HEK293 (cell line): Measurements from ENCODE around the gene NMB.

Experiments
- CTCF ChIA-PET: fragments of 350-600 bp; formaldehyde crosslinking; extraction: SDS; loops from one replicate; lab custom pipeline; 2021; ENCODE audit warnings: antibody characterized with exemption; lab: Yijun Ruan, JAX
- POLR2A ChIA-PET: fragments of 300-600 bp; formaldehyde crosslinking; extraction: SDS; loops from one replicate; lab custom pipeline; 2020; ENCODE audit warnings: antibody characterized with exemption, inconsistent platforms; lab: Yijun Ruan, JAX
- H3K27ac ChIP-seq: fragments of 200-500 bp; sonication (Bioruptor generic); 2 replicates; pipeline ENCODE4 v1.5.1; 2014; ENCODE audit warnings: low read depth, low read length, control low read depth, inconsistent platforms; ENCODE audit errors: extremely low read depth
- H3K36me3 ChIP-seq, 2 experiments: fragments of 200-500 bp in 1 of 2; sonication (Bioruptor generic) in 1 of 2; 1 replicate in 1 of 2; 2 replicates in 1 of 2; pipeline ENCODE4 v1.5.1; 2014 to 2017; ENCODE audit warnings: inconsistent platforms in 2 of 2, low read length in 2 of 2; ENCODE audit not compliant: control insufficient read depth in 2 of 2, insufficient read depth in 1 of 2
- H3K4me1 ChIP-seq: fragments of 200-500 bp; sonication (Bioruptor generic); 2 replicates; pipeline ENCODE4 v1.5.1; 2014; ENCODE audit warnings: mild to moderate bottlenecking, low read length, inconsistent platforms; ENCODE audit not compliant: control insufficient read depth, insufficient read depth
- H3K4me3 ChIP-seq: 2 replicates; pipeline ENCODE4 v1.5.1; 2011; ENCODE audit warnings: low read depth, mild to moderate bottlenecking, control low read depth, low read length, moderate library complexity
- H3K9me3 ChIP-seq: fragments of 200-500 bp; sonication (Bioruptor generic); 2 replicates; pipeline ENCODE4 v1.5.1; 2014; ENCODE audit warnings: low read depth, low read length, inconsistent platforms; ENCODE audit not compliant: control insufficient read depth, insufficient read depth
- ATF2 ChIP-seq: fragments of 450-650 bp; formaldehyde crosslinking; IDR thresholded peaks from 2 replicates; pipeline ENCODE4 v1.5.1; 2016; ENCODE audit warnings: missing biosample characterization, missing genetic modification characterization, low read depth
- EGR2 ChIP-seq: fragments of 450-650 bp; formaldehyde crosslinking; IDR thresholded peaks from 2 replicates; pipeline ENCODE4 v1.5.1; 2016; ENCODE audit warnings: low read depth, missing biosample characterization, missing genetic modification characterization
- PRDM4 ChIP-seq: fragments of 450-650 bp; formaldehyde crosslinking; IDR thresholded peaks from 2 replicates; pipeline ENCODE4 v1.5.1; 2017; ENCODE audit warnings: missing biosample characterization, missing genetic modification characterization
- SCRT1 ChIP-seq: fragments of 450-650 bp; formaldehyde crosslinking; IDR thresholded peaks from 2 replicates; pipeline ENCODE4 v1.5.1; 2016; ENCODE audit warnings: missing biosample characterization, missing genetic modification characterization, borderline replicate concordance
- SCRT2 ChIP-seq: fragments of 450-650 bp; formaldehyde crosslinking; IDR thresholded peaks from 2 replicates; pipeline ENCODE4 v1.5.1; 2016; ENCODE audit warnings: missing biosample characterization, missing genetic modification characterization
- SP7 ChIP-seq: fragments of 450-650 bp; formaldehyde crosslinking; IDR thresholded peaks from 2 replicates; pipeline ENCODE4 v1.5.1; 2016; ENCODE audit warnings: missing biosample characterization, missing genetic modification characterization
- WT1 ChIP-seq: fragments of 450-650 bp; formaldehyde crosslinking; IDR thresholded peaks from 2 replicates; pipeline ENCODE4 v1.5.1; 2016; ENCODE audit warnings: missing biosample characterization, missing genetic modification characterization
- ZBTB44 ChIP-seq: fragments of 450-650 bp; IDR thresholded peaks from 2 replicates; pipeline ENCODE4 v1.5.1; 2018; ENCODE audit warnings: missing biosample characterization, mild to moderate bottlenecking, missing genetic modification characterization
- ZBTB8A ChIP-seq: fragments of 450-650 bp; formaldehyde crosslinking; IDR thresholded peaks from 2 replicates; pipeline ENCODE4 v1.5.1; 2016; ENCODE audit warnings: missing biosample characterization, missing genetic modification characterization
- ZNF266 ChIP-seq: fragments of 450-650 bp; formaldehyde crosslinking; IDR thresholded peaks from 2 replicates; pipeline ENCODE4 v1.5.1; 2016; ENCODE audit warnings: missing biosample characterization, missing genetic modification characterization, low read depth
- ZNF423 ChIP-seq: fragments of 450-650 bp; formaldehyde crosslinking; IDR thresholded peaks from 2 replicates; pipeline ENCODE4 v1.5.1; 2016; ENCODE audit warnings: missing biosample characterization, missing genetic modification characterization
- ZNF48 ChIP-seq: fragments of 450-650 bp; formaldehyde crosslinking; IDR thresholded peaks from 2 replicates; pipeline ENCODE4 v1.5.1; 2016; ENCODE audit warnings: missing biosample characterization, missing genetic modification characterization
- ZNF518A ChIP-seq: fragments of 450-650 bp; formaldehyde crosslinking; conservative IDR thresholded peaks from 2 replicates; pipeline ENCODE4 v1.5.1; 2016; ENCODE audit warnings: low read depth, missing biosample characterization, missing genetic modification characterization
- ZNF623 ChIP-seq: fragments of 450-650 bp; formaldehyde crosslinking; IDR thresholded peaks from 2 replicates; pipeline ENCODE4 v1.5.1; 2016; ENCODE audit warnings: missing biosample characterization, missing genetic modification characterization
- ZNF837 ChIP-seq: fragments of 450-650 bp; formaldehyde crosslinking; IDR thresholded peaks from 2 replicates; pipeline ENCODE4 v1.5.1; 2016; ENCODE audit warnings: missing biosample characterization, missing genetic modification characterization

The NMB gene

GRCh38 chr15:84609818-84610525, 48.0 kb downstream of the NMB start:
- POLR2A ChIA-PET, result no interaction called here
- CTCF ChIA-PET, result interaction anchor here (2.2 kb wide), 1 partner anchor 10 kb away, joined by 14 read pairs; the partner anchor contains the start of gene ZSCAN2
- no peak for TF ChIP-seq EGR2
- TF ChIP-seq PRDM4, result no peak
- TF ChIP-seq SP7 (tag by site-specific recombination), result no peak
- no peak for TF ChIP-seq ZNF266 (tag by site-specific recombination)
- no peak for TF ChIP-seq ZNF423 (tag by site-specific recombination)
- no peak for TF ChIP-seq ZNF837 (tag by site-specific recombination)
- no peak for TF ChIP-seq ZBTB44 (tag by site-specific recombination)
- no peak for TF ChIP-seq ZNF518A (tag by site-specific recombination)
- TF ChIP-seq ZNF623 (tag by site-specific recombination), result no peak
- no peak for TF ChIP-seq ATF2 (tag by site-specific recombination)
- TF ChIP-seq, all 188 proteins: peak for 0
- Histone ChIP-seq H3K9me3 (no peaks in the 10 kb centered on the region), H3K4me1 (no peaks in the 10 kb centered on the region; the same call in 1 of the 2 replicates), H3K27ac (no peak overlapping the region), H3K4me3 (no peak overlapping the region), H3K36me3 (peaks cover 18 to 34% of the 10 kb centered on the region in 2 experiments; a peak in 2 of 3 replicates)

- no peak overlapping the region for H3K4me3 ChIP-seq
- TF ChIP-seq WT1 (tag by site-specific recombination), result no peak
- no peak for TF ChIP-seq ZBTB8A (tag by site-specific recombination)
- TF ChIP-seq SCRT2, result peak; percentile 83
- TF ChIP-seq SCRT1, result 0 out of 2 replicates have a peak, but pooled peaks have one; percentile 33
- TF ChIP-seq ZNF48 (tag by site-specific recombination), result no peak
- H3K9me3 ChIP-seq, result no peaks in the 10 kb centered on the region
- POLR2A ChIA-PET, result interaction anchor here (0.5 to 1.2 kb wide), 3 partner anchors 108 to 214 kb away, joined by 3 to 7 read pairs (median 3); no protein-coding TSS in a partner anchor
- CTCF ChIA-PET, result interaction anchor here (0.6 to 2.2 kb wide), 3 partner anchors 9 to 38 kb away, joined by 3 to 14 read pairs (median 4); partner anchors contain the start of gene ZSCAN2
- peaks cover 18 to 42% of the 10 kb centered on the region in 2 experiments; a peak in 2 of 3 replicates for H3K36me3 ChIP-seq
- no peak overlapping the region for H3K27ac ChIP-seq
- H3K4me1 ChIP-seq, result no peaks in the 10 kb centered on the region; the same call in 1 of the 2 replicates
Observed at GRCh38 chr15:84608707-84609284, 49.2 kb downstream of the NMB start.
